Measurements from ENCODE around the gene PDE4D.

PDE4D gene

DNA sequence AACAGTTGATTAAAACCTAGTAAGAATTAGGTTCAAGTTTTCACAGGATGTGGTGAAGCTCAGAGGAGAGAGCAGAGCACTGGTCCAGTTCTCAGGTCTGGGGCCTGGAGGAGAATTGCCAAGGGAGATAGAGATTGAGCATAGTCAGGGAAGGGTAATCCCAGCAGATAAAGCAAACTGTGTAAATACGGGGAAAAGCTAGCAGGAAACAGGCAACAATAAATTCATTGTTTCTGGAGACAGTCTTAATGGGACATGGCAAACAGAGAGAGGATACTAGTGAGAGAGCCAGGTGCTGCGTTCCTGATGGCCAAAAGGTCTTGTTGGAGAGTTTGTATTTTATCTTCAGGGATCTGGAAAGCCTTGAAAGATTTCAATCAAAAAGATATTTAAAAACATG is 333.0 kb downstream of the PDE4D start:
- FAIRE-seq = no peak
- DNase-seq (ENCODE audit: low spot score) = no peak

DNA sequence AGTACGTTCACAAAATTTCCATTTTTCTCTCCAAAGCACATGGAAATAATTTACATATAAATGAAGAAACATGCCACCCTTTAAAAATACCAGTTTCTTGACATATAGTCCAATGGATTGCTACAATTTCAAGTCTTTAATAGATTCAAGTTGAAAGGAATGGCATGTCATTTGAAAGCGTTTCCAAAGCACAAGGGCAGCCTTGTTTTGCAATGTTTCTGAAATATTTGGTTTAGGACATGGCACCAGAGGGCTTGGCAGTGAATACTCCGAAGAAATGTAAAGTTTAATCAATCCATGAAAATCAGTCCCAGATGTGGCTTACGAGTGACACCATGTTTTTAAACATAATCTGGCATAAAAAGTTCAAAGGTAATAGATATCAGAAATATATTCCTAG is 333.7 kb downstream of the PDE4D start:
- DNase-seq (ENCODE audit: low spot score) (no peak), FAIRE-seq (no peak)

- DNase-seq (ENCODE audit: low spot score) (no peak), FAIRE-seq (no peak)
Measured at GRCh38 chr5:59559323-59559722, 334.2 kb downstream of the PDE4D start.

GRCh38 chr5:59558501-59558900 is 335.0 kb downstream of the PDE4D start:
- no peak for DNase-seq (ENCODE audit: low spot score)
- FAIRE-seq = no peak

DNA sequence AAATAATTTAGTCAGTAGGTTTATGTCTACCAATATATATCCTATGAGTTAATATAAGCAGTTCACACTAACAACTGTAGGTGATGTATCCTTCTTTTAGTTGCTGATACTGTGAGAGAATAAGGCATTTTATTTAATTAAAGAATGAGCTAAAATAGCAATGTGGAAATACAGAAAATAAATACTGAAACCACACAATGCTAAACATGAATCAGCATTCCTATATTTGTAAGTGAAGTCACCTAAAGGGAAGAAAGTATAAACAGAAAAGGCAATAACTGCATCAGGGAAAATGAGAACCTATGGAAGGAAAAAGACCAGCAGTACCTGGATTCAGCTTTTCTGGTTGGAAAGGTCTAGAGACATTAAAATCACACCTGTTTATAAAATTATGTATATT is 336.0 kb downstream of the PDE4D start:
- FAIRE-seq (no peak), DNase-seq (ENCODE audit: low spot score) (no peak)

DNA sequence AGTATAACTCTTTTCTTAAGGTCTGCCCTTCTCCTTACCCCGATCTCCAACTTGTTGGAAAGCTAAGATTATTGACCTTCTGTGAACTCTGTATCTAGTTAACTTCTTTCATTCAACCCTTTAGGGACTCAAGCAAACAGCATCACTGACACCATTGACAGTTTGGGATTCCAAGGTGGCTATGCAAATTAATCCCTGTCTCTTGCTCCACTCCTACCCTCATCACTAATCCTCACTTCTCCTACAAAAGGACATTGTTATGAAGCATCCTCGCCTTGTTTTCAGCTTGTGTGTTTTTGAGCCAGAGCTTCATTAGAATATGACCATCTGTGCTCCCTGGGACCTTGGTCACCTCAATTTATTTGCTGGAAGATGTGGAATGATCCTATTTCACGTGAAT is 337.9 kb downstream of the PDE4D start:
- no peak for FAIRE-seq
- DNase-seq (ENCODE audit: low spot score) = no peak

- no peak for DNase-seq (ENCODE audit: low spot score)
- FAIRE-seq = no peak
Measured at GRCh38 chr5:59554501-59554900, 339.0 kb downstream of the PDE4D start.

DNA sequence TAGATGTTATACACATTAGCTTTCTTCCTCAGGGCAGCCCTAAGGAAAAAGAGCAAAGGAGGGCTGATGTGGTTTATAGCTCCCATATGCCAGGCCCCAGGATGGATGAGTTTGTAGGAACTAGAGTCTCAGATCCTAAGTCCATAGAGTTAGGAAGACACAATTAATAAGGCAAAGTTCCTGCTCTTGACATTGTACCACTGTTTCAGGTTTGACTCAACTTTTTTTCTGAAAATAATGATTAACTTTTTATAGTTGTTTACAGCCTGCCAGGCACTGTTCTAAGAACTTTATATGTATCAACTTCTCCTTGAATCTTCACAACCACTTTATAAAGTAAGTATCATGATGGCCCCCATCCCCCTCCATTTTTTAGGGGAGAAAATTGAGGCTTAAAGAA is 339.5 kb downstream of the PDE4D start:
- DNase-seq (ENCODE audit: low spot score) = no peak
- no peak for FAIRE-seq

- FAIRE-seq = no peak
Measured at GRCh38 chr5:59548807-59549357, 344.6 kb downstream of the PDE4D start.

DNA sequence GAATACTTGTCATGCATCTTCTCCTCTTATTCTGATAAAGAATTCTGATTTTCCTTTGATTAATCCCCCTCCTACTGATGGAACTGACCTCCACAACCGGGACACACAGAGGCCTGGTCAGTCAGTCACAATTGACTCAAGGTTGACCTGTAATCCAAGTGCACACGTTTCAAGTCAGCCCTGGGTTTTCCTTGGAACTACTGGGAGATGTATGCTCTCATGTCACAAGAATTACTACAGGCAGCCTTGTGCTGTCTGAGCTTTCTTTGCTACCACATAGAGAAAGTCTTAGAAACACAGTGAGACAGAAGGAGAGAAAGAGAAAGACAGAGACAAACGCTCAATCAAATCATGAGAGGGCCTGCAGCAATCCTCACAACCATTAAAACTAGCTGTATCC is 345.8 kb downstream of the PDE4D start:
- no peak for FAIRE-seq
- DNase-seq (ENCODE audit: low spot score) = no peak

More at GRCh38 chr5:59548807-59549357, 344.6 kb downstream of the PDE4D start:
- DNase-seq (ENCODE audit: low spot score) = no peak

DNA sequence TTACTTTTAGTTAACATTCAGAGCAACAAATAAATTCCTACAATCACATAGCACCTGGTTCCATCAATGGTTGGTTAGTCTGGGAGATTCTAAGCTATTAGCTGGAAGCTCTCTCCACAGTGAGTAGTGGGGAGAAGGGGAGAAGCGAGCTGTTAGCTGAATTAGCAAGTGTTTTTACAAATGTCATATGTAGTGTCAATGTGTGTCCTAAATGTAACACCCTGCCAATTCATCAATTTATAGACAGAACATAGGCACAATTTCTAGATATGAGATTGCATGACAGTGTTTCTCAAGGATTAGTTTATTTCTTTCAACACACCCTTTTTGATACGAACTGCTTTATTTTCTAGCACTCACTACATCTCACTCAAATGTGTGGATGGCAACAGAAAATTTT is 349.0 kb downstream of the PDE4D start:
- no peak for DNase-seq (ENCODE audit: low spot score)
- no peak for FAIRE-seq

GRCh38 chr5:59543821-59544442 is 349.6 kb downstream of the PDE4D start:
- DNase-seq (ENCODE audit: low spot score) (no peak), FAIRE-seq (no peak)

- DNase-seq (ENCODE audit: low spot score) = peak; percentile 31
- FAIRE-seq = peak; percentile 83
Measured at GRCh38 chr5:59542851-59543820, 350.4 kb downstream of the PDE4D start.

DNA sequence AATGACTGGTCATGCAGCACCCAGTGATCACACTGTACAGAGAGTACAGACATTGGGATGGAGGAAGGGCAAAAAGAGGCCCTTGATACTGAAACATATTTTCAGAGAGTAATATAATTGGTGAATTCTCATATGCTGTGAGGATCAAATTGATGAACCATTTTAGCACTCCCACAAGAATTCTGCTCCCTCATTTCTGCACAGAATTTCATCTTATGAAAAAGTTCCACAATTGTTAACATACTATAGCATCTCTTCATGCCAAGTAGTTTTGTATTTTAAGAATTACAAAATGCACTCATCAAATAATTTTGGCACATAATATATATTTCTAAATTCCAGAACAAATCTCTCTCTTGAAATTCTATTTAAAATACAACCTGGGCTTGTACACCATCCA is 351.2 kb downstream of the PDE4D start:
- FAIRE-seq = no peak
- DNase-seq (ENCODE audit: low spot score) = no peak

GRCh38 chr5:59540366-59540765 is 353.2 kb downstream of the PDE4D start:
- DNase-seq (ENCODE audit: low spot score) (no peak), FAIRE-seq (no peak)

- DNase-seq (ENCODE audit: low spot score) = no peak
- no peak for FAIRE-seq
Measured at GRCh38 chr5:59538750-59539121, 354.8 kb downstream of the PDE4D start.

DNA sequence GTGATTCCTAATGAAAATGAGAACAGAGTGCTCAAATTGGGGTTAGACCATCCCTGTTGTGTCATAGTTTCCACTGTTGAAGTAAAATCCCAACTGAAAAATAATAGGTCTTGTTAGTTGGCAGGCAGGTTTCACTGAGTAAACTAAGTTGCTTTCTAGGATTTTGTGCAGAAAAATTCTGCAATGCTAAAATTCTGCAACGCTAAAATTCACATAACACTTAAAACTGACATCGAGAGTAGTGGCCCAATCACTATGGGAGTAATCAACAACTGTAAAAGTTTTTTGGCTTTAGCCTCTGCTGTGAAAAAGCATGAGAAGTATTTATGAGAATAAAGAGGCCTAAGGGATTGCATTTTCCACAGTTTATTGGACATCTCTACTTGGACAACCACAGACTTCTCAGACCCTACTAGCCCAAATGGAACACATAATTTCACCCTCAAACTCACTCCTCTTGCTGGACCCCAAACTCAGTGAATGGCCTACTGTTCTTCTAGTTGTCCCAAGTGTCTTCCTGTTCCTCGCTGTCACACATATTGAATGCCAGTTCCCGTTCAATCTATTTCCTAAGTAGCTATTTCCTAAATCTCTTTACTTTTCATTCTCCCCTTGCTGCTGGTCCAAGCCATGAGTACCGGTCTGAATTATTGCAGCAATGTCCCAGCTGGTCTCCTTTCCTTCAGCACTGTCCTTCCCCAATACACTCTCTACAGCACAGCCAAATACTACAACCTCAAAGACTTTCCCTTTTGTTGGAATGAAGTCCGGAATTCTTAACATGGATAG is 355.4 kb downstream of the PDE4D start:
- no peak for DNase-seq (ENCODE audit: low spot score)
- no peak for FAIRE-seq

DNA sequence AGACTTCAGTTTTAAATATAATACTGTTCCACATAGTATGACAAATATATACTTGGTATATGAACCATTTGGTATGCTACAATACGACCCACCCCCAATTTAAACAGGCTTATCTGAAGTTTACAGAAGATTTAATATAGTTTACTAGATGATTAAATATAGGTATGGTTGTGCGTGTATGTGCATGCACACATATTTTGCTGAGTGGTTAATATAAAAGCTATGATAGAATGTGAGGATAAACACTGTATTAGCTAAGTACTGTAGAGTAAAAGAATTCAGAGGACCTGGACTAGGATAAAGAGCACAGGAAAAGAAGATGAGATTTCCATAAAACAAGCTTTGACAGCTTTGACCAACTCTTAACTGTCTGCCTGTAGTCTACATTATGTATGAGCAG is 356.7 kb downstream of the PDE4D start:
- DNase-seq (ENCODE audit: low spot score) = no peak
- FAIRE-seq = no peak

DNA sequence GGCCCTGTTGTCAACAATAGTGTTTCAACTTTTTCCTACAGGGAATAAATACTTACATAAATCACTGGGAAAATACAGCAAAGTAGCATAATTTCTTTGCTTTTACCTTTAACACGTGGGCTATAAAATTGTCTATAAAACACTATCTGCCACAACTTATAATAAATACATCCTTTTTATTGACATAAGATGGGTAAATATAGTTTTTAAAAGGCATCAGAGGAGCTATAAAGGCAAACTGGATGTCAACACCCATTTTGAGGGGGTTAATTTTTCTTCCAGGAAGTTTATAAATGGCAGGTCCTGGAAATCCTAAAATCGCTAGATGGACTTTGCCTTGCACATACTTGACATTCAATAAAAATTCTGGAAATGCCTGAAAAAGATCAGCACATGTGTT is 358.0 kb downstream of the PDE4D start:
- FAIRE-seq (no peak), DNase-seq (ENCODE audit: low spot score) (no peak)

GRCh38 chr5:59533730-59534108 is 359.8 kb downstream of the PDE4D start:
- DNase-seq (ENCODE audit: low spot score) (no peak), FAIRE-seq (no peak)

GRCh38 chr5:59532979-59533729 is 360.4 kb downstream of the PDE4D start:
- no peak for DNase-seq (ENCODE audit: low spot score)
- no peak for FAIRE-seq

Measured in RCC 7860 (cell line).